ENCODE data around the gene DNAH1. TPM values are rescaled to one million over a fixed set of nuclear protein-coding genes. Genes with fewer than 3 reads are reported as not detected.

Gene DNAH1
- total RNA-seq, 4 donors from 2014 or later: 1.4 to 6.8 (median 2.0) TPM

DNA sequence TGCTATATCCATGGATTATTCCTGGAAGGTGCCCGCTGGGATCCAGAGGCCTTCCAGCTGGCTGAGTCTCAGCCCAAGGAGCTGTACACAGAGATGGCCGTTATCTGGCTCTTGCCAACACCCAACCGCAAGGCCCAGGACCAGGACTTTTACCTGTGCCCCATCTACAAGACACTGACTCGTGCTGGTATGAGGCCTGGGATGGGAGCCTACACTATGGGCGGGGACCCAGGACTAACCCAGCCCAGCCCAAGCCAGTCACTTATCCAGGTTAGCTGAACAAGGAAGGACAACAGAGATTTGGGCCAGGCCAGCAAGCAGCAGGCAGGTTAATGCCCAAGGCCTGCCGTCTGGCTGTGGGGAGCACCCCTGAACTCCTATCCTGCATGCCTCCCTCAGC lies 83.5 kb downstream of the DNAH1 start:
- intact Hi-C loops (cut with DNase I; ENCODE audit: low total_unique reads) (no loop called here), in situ Hi-C loops (cut with MboI; ENCODE audit: low sequenced_read_pairs in 4 of 4) (no loop called here)
- TF ChIP-seq, protein P1, sequence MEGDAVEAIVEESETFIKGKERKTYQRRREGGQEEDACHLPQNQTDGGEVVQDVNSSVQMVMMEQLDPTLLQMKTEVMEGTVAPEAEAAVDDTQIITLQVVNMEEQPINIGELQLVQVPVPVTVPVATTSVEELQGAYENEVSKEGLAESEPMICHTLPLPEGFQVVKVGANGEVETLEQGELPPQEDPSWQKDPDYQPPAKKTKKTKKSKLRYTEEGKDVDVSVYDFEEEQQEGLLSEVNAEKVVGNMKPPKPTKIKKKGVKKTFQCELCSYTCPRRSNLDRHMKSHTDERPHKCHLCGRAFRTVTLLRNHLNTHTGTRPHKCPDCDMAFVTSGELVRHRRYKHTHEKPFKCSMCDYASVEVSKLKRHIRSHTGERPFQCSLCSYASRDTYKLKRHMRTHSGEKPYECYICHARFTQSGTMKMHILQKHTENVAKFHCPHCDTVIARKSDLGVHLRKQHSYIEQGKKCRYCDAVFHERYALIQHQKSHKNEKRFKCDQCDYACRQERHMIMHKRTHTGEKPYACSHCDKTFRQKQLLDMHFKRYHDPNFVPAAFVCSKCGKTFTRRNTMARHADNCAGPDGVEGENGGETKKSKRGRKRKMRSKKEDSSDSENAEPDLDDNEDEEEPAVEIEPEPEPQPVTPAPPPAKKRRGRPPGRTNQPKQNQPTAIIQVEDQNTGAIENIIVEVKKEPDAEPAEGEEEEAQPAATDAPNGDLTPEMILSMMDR (IDR thresholded peaks at IDR 0.05 in 4 of 5, conservative IDR thresholded peaks at IDR 0.05 in 1 of 5): no peak
- no peak for TF ChIP-seq POLR2A (IDR thresholded peaks at IDR 0.05)
- Histone ChIP-seq H3K36me3 (peaks cover 0 to 44% of the 10 kb centered on the region in 2 donors), H3K4me3 (no peak overlapping the region), H3K4me1 (peaks cover 0 to 7% of the 10 kb centered on the region in 2 donors), H3K27me3 (no peaks in the 10 kb centered on the region), H3K27ac (no peak overlapping the region), H3K9me3 (no peaks in the 10 kb centered on the region)
- ATAC-seq (no peak), DNase-seq (no peak)

DNA sequence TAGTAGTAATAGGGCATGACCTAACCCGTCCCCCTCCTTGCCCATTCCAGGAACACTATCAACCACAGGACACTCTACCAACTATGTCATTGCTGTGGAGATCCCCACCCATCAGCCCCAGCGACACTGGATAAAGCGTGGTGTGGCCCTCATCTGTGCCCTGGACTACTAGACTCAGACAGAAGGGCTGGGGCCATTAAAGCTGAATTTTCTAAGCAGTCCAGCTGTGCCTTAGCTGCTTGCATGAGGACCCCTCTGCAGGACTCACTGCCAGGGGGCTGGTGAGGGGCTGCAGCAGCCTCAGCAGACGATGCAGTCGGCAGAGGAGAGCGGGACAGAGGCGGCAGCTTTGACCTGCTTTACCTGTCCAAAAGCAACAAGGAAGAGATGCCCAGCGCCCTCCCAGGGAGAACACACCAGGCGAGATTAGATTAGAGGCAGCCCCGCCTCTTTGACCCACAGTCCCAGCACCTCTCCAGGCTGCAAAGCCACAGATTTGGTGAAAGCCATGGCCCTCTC lies 84.2 kb downstream of the DNAH1 start:
- Histone ChIP-seq H3K27ac (no peak overlapping the region), H3K27me3 (no peaks in the 10 kb centered on the region), H3K4me3 (no peak overlapping the region), H3K4me1 (peaks cover 0 to 7% of the 10 kb centered on the region in 2 donors), H3K9me3 (no peaks in the 10 kb centered on the region), H3K36me3 (peaks cover 0 to 52% of the 10 kb centered on the region in 2 donors)
- TF ChIP-seq POLR2A (IDR thresholded peaks at IDR 0.05): no peak
- TF ChIP-seq, protein P1 (IDR thresholded peaks at IDR 0.05 in 4 of 5, conservative IDR thresholded peaks at IDR 0.05 in 1 of 5): no peak
- intact Hi-C loops (cut with DNase I; ENCODE audit: low total_unique reads): no loop called here
- ATAC-seq (no peak), DNase-seq (no peak)
- in situ Hi-C loops (cut with MboI; ENCODE audit: low sequenced_read_pairs in 4 of 4): no loop called here

DNA sequence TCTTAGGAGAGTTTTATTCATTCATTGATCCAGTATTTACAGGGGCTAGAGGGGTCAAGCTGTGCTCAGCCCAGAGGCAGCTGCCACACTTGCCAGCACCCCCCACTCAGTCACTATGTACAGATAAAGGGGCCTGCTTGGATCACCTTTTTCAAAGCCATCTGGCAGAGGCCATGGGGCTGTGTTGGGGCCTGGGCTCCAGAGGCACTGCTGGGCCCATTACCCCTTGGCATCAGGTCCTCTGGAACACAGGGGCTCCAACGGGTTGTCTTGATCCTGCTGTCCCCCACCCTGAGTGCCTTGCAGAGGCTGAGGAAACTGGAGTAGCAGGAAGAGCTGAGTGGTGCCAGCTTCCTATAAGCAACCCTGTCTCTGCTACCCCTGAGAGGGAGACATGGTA lies 84.9 kb downstream of the DNAH1 start:
- intact Hi-C loops (cut with DNase I; ENCODE audit: low total_unique reads) (no loop called here), in situ Hi-C loops (cut with MboI; ENCODE audit: low sequenced_read_pairs in 4 of 4) (no loop called here)
- Histone ChIP-seq H3K27me3 (no peaks in the 10 kb centered on the region), H3K36me3 (peaks cover 0 to 59% of the 10 kb centered on the region in 2 donors), H3K4me1 (peaks cover 0 to 7% of the 10 kb centered on the region in 2 donors), H3K4me3 (no peak overlapping the region), H3K27ac (no peak overlapping the region), H3K9me3 (no peaks in the 10 kb centered on the region)
- DNase-seq: no peak
- TF ChIP-seq, protein P1 (IDR thresholded peaks at IDR 0.05 in 4 of 5, conservative IDR thresholded peaks at IDR 0.05 in 1 of 5): no peak
- no peak for TF ChIP-seq POLR2A (IDR thresholded peaks at IDR 0.05)
- ATAC-seq: no peak

DNA sequence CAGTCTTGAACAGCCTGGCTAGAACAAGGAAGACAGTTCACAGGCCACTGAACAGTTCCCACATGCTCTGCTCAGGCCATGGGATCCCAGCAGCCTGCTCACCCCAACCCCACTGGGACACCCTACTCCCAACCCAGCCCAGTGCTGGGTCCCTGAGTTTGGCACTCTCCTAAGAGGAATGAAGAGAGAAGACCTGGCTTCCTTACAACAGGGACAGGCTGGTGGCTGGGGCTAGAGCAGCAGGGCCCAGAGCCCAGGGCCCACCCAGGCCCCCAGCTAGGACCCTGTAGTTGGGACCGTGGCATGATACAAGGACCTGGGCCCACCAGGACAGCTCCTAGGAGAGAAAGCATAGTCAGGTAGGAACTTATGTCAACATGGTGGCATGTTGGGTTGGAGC lies 85.4 kb downstream of the DNAH1 start:
- TF ChIP-seq, protein P1 (IDR thresholded peaks at IDR 0.05 in 4 of 5, conservative IDR thresholded peaks at IDR 0.05 in 1 of 5): no peak
- no peak for TF ChIP-seq POLR2A (IDR thresholded peaks at IDR 0.05)
- Histone ChIP-seq H3K27ac (no peak overlapping the region), H3K9me3 (no peaks in the 10 kb centered on the region), H3K4me3 (no peak overlapping the region), H3K36me3 (peaks cover 0 to 64% of the 10 kb centered on the region in 2 donors), H3K4me1 (peaks cover 0 to 7% of the 10 kb centered on the region in 2 donors), H3K27me3 (no peaks in the 10 kb centered on the region)
- in situ Hi-C loops (cut with MboI; ENCODE audit: low sequenced_read_pairs in 4 of 4) (no loop called here), intact Hi-C loops (cut with DNase I; ENCODE audit: low total_unique reads) (no loop called here)
- DNase-seq: no peak
- no peak for ATAC-seq

DNA sequence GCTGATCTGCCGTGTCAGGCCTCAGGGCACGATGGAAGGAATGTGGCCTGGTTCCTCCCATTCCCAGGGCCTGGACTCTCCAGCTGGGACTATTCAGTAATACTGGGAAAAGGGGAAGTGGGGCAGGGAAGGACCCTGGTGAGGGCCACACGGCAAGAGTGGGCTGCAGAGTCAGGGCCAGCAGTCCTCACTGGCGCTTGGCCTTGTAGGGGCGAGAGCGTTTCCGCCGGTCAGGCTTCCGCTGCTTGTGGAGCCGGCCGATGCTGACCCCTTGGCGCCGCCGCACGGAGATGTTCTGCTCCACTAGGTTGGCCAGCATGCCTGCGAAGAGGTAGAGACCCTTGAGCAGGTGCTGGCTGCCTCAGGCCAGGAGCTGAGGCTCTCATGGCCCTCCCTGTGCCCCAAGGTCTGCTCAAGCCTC lies 86.0 kb downstream of the DNAH1 start:
- ATAC-seq (no peak), DNase-seq (no peak)
- intact Hi-C loops (cut with DNase I; ENCODE audit: low total_unique reads) (no loop called here), in situ Hi-C loops (cut with MboI; ENCODE audit: low sequenced_read_pairs in 4 of 4) (no loop called here)
- Histone ChIP-seq H3K4me3 (no peak overlapping the region), H3K9me3 (no peaks in the 10 kb centered on the region), H3K4me1 (peaks cover 0 to 7% of the 10 kb centered on the region in 2 donors), H3K36me3 (peaks cover 0 to 70% of the 10 kb centered on the region in 2 donors), H3K27me3 (no peaks in the 10 kb centered on the region), H3K27ac (no peak overlapping the region)
- TF ChIP-seq POLR2A (IDR thresholded peaks at IDR 0.05): no peak
- TF ChIP-seq, protein P1 (IDR thresholded peaks at IDR 0.05 in 4 of 5, conservative IDR thresholded peaks at IDR 0.05 in 1 of 5): no peak
